ENCODE results near the gene TBC1D22B.

Gene TBC1D22B

GRCh38 chr6:37353761-37354525 is 96.4 kb downstream of the TBC1D22B start, which contains the start of gene RNF8 (continued):
- no peak for TF ChIP-seq ZNF791 (tag by site-specific recombination; IDR thresholded peaks at IDR 0.05)
- TF ChIP-seq ZNF529 (tag by site-specific recombination; IDR thresholded peaks at IDR 0.05; ENCODE audit: insufficient replicate concordance) = no peak
- TF ChIP-seq ZNF830 (tag by site-specific recombination; IDR thresholded peaks at IDR 0.05; ENCODE audit: low read depth) = no peak
- TF ChIP-seq KLF1 (tag by site-specific recombination; IDR thresholded peaks at IDR 0.05) = peak; percentile 36; the same call in 1 of the 2 replicates
- TF ChIP-seq ZBTB10 (tag by site-specific recombination; IDR thresholded peaks at IDR 0.05) = no peak
- no peak for TF ChIP-seq ZSCAN4 (tag by site-specific recombination; IDR thresholded peaks at IDR 0.05)
- no peak for TF ChIP-seq PRDM4 (tag by site-specific recombination; IDR thresholded peaks at IDR 0.05)
- TF ChIP-seq ZSCAN30 (tag by site-specific recombination; IDR thresholded peaks at IDR 0.05) = peak; percentile 38; the same call in 1 of the 2 replicates
- TF ChIP-seq KLF10 (tag by site-specific recombination; IDR thresholded peaks at IDR 0.05) = 0 out of 2 replicates have a peak, but pooled peaks have one; percentile 45
- TF ChIP-seq YY1 (tag by site-specific recombination; IDR thresholded peaks at IDR 0.05) = peak; percentile 59; the same call in 1 of the 2 replicates
- no peak for TF ChIP-seq ZNF473 (tag by site-specific recombination; IDR thresholded peaks at IDR 0.05)
- no peak for TF ChIP-seq MZF1 (tag by site-specific recombination; IDR thresholded peaks at IDR 0.05; ENCODE audit: borderline replicate concordance)
- TF ChIP-seq ZBTB8A (tag by site-specific recombination; IDR thresholded peaks at IDR 0.05) = peak; percentile 83
- no peak for TF ChIP-seq ZFP37 (tag by site-specific recombination; IDR thresholded peaks at IDR 0.05)
- no peak; the same call in 1 of the 2 replicates for TF ChIP-seq GLIS1 (tag by site-specific recombination; IDR thresholded peaks at IDR 0.05)
- TF ChIP-seq INSM2 (tag by site-specific recombination; IDR thresholded peaks at IDR 0.05) = no peak
- TF ChIP-seq ZNF169 (tag by site-specific recombination; IDR thresholded peaks at IDR 0.05) = no peak
- no peak for TF ChIP-seq ZNF530 (tag by site-specific recombination; IDR thresholded peaks at IDR 0.05; ENCODE audit: low read depth)
- TF ChIP-seq ZNF580 (tag by site-specific recombination; IDR thresholded peaks at IDR 0.05) = no peak
- no peak for TF ChIP-seq GLI2 (tag by site-specific recombination; IDR thresholded peaks at IDR 0.05; ENCODE audit: borderline replicate concordance, low read depth)
- no peak for TF ChIP-seq ZNF645 (tag by site-specific recombination; IDR thresholded peaks at IDR 0.05)
- TF ChIP-seq HOXA7 (CRISPR knock-in tag; IDR thresholded peaks at IDR 0.05; ENCODE audit: borderline replicate concordance) = no peak
- TF ChIP-seq ZNF624 (tag by site-specific recombination; IDR thresholded peaks at IDR 0.05) = no peak
- TF ChIP-seq ZNF362 (tag by site-specific recombination; IDR thresholded peaks at IDR 0.05) = no peak
- no peak for TF ChIP-seq ZNF174 (tag by site-specific recombination; IDR thresholded peaks at IDR 0.05)
- peak; percentile 56; the same call in 1 of the 2 replicates for TF ChIP-seq BCL11B (tag by site-specific recombination; IDR thresholded peaks at IDR 0.05; ENCODE audit: low read depth)
- no peak for TF ChIP-seq IKZF3 (tag by site-specific recombination; IDR thresholded peaks at IDR 0.05)
- TF ChIP-seq ZNF266 (tag by site-specific recombination; IDR thresholded peaks at IDR 0.05; ENCODE audit: low read depth) = no peak

Measured in HEK293 (cell line).